ENCODE measurements around the gene LEMD3.

The LEMD3 gene

GRCh38 chr12:65194949-65195348 lies 25.6 kb downstream of the LEMD3 start:
- H3K4me3 ChIP-seq (ENCODE audit: low read depth, low read length) = no peak overlapping the region
- no peak for DNase-seq (ENCODE audit: low read depth)
- no peak for TF ChIP-seq CTCF (IDR thresholded peaks at IDR 0.05; ENCODE audit: control insufficient read depth, extremely low read depth, insufficient read depth)

GRCh38 chr12:65195387-65196055 lies 26.1 kb downstream of the LEMD3 start:
- TF ChIP-seq CTCF (IDR thresholded peaks at IDR 0.05; ENCODE audit: control insufficient read depth, extremely low read depth, insufficient read depth) = no peak
- no peak overlapping the region for H3K4me3 ChIP-seq (ENCODE audit: low read depth, low read length)
- no peak for DNase-seq (ENCODE audit: low read depth)

GRCh38 chr12:65196762-65197567 lies 27.6 kb downstream of the LEMD3 start:
- no peak for TF ChIP-seq CTCF (IDR thresholded peaks at IDR 0.05; ENCODE audit: control insufficient read depth, extremely low read depth, insufficient read depth)
- DNase-seq (ENCODE audit: low read depth) = no peak
- H3K4me3 ChIP-seq (ENCODE audit: low read depth, low read length) = no peak overlapping the region

GRCh38 chr12:65199604-65200003 lies 30.2 kb downstream of the LEMD3 start:
- H3K4me3 ChIP-seq (ENCODE audit: low read depth, low read length) = no peak overlapping the region
- TF ChIP-seq CTCF (IDR thresholded peaks at IDR 0.05; ENCODE audit: control insufficient read depth, extremely low read depth, insufficient read depth) = no peak
- no peak for DNase-seq (ENCODE audit: low read depth)

- H3K4me3 ChIP-seq (ENCODE audit: low read depth, low read length) = no peak overlapping the region
- no peak for TF ChIP-seq CTCF (IDR thresholded peaks at IDR 0.05; ENCODE audit: control insufficient read depth, extremely low read depth, insufficient read depth)
- DNase-seq (ENCODE audit: low read depth) = no peak
Measured at GRCh38 chr12:65200007-65200665, 30.8 kb downstream of the LEMD3 start.

- DNase-seq (ENCODE audit: low read depth) = no peak
- TF ChIP-seq CTCF (IDR thresholded peaks at IDR 0.05; ENCODE audit: control insufficient read depth, extremely low read depth, insufficient read depth) = no peak
- no peak overlapping the region for H3K4me3 ChIP-seq (ENCODE audit: low read depth, low read length)
Measured at GRCh38 chr12:65203376-65203775, 34.0 kb downstream of the LEMD3 start.
